Stimulated activated naive CD8-positive, alpha-beta T cell treated with anti-CD3 and anti-CD28 coated beads, Interleukin-15, amount 100 ng/mL, for 72 hours (primary cell): ENCODE results near the gene PRR22.
"Not testable (repeated sequence)": the region's sequence is repeated elsewhere in the genome, so short reads cannot be mapped to it uniquely, and the experiment has no call there.

Source experiments
- ATAC-seq: fragments of 150-1000 bp; cut with Tn5 transposase; 2 replicates; pipeline ENCODE4 v1.10.0; 2021; ENCODE audit warnings: mild to moderate bottlenecking, moderate library complexity
- DNase-seq, 2 donors: peaks; one replicate each; pipeline ENCODE4 v3.0.0; 2021 to 2022
- H3K27ac Mint-ChIP-seq, 2 donors: one replicate each; pipeline ENCODE4 v1.8.0; 2022; ENCODE audit warnings: mild to moderate bottlenecking in 2 of 2, mixed read lengths in 2 of 2, moderate library complexity in 2 of 2
- H3K27me3 Mint-ChIP-seq: one replicate; pipeline ENCODE4 v1.8.0; 2022; ENCODE audit warnings: mixed read lengths
- H3K4me1 Mint-ChIP-seq: one replicate; pipeline ENCODE4 v1.8.0; 2022; ENCODE audit warnings: mild to moderate bottlenecking, mixed read lengths
- H3K4me3 Mint-ChIP-seq, 2 donors: one replicate each; pipeline ENCODE4 v1.8.0; 2022; ENCODE audit warnings: mild to moderate bottlenecking in 2 of 2, mixed read lengths in 2 of 2, moderate library complexity in 1 of 2
- H3K9me3 Mint-ChIP-seq, 2 donors: one replicate each; pipeline ENCODE4 v1.8.0; 2022; ENCODE audit warnings: mixed read lengths in 2 of 2

PRR22 gene

GRCh38 chr19:5753743-5754142 lies 30.8 kb downstream of the PRR22 start:
- DNase-seq (no peak), ATAC-seq (no peak)
- Mint-ChIP-seq H3K9me3 (no peaks in the 10 kb centered on the region), H3K27ac (no peak overlapping the region), H3K4me1 (no peaks in the 10 kb centered on the region), H3K4me3 (no peak overlapping the region), H3K27me3 (peaks cover 7% of the 10 kb centered on the region)

- no peaks in the 10 kb centered on the region for H3K4me1 Mint-ChIP-seq
- H3K9me3 Mint-ChIP-seq, result no peaks in the 10 kb centered on the region
- DNase-seq, result no peak
- ATAC-seq, result no peak
- H3K27ac Mint-ChIP-seq, result no peak overlapping the region
- peaks cover 12% of the 10 kb centered on the region for H3K27me3 Mint-ChIP-seq
- H3K4me3 Mint-ChIP-seq, result no peak overlapping the region
These were observed 32.8 kb downstream of the PRR22 start for GRCh38 chr19:5751709-5752108.

DNA sequence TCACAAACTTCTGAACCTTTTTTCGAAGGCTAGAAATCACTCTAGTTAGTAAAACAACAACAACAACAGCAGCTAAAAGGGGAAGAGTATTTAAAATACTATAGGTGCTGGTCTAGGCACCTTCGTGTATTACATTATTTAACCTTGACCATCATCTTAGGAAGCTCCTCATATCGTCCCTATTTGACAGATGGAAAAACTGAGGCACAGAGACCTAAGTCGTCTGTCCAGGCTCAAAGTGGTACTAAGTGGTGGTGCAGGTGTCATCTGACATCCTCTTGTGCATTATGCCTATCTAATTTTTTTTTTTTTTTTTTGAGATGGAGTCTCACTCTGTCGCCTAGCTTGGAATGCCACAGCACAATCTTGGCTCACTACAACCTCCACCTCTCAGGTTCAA lies 35.0 kb downstream of the PRR22 start:
- ATAC-seq, result no peak
- no peaks in the 10 kb centered on the region for H3K9me3 Mint-ChIP-seq
- no peaks in the 10 kb centered on the region for H3K4me1 Mint-ChIP-seq

GRCh38 chr19:5748920-5749319 lies 35.6 kb downstream of the PRR22 start:
- H3K27ac Mint-ChIP-seq, H3K27me3 Mint-ChIP-seq: not testable (repeated sequence)

More for the DNA sequence above, 35.0 kb downstream of the PRR22 start:
- no peak overlapping the region for H3K27ac Mint-ChIP-seq
- H3K27me3 Mint-ChIP-seq, result peaks cover 10% of the 10 kb centered on the region
- no peak for DNase-seq
- H3K4me3 Mint-ChIP-seq, result no peak overlapping the region

GRCh38 chr19:5744999-5745398 lies 39.5 kb downstream of the PRR22 start:
- not testable (repeated sequence) for H3K4me1 Mint-ChIP-seq, DNase-seq, H3K4me3 Mint-ChIP-seq, ATAC-seq, H3K27me3 Mint-ChIP-seq, H3K27ac Mint-ChIP-seq, H3K9me3 Mint-ChIP-seq

More at GRCh38 chr19:5748920-5749319, 35.6 kb downstream of the PRR22 start:
- ATAC-seq, DNase-seq, H3K4me1 Mint-ChIP-seq, H3K4me3 Mint-ChIP-seq, H3K9me3 Mint-ChIP-seq: not testable (repeated sequence)

DNA sequence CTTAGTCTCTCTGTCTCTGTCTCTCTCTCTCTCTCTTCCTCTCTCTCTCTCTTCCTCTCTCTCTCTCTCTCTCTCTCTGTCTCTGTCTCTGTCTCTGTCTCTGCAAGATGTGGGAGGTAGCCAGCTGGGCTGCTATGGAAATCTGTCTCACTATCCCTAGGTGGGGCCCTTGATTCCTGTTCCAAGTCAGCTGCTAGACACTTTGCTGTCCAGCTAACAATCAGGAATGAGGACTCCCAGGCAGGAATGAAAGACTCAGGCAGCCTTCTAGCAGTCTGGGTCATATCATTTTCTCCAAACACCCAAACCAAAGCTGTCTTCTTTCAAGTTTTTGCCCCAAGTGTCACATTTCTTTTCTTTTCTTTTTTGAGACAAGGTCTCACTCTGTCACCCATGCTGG lies 40.9 kb downstream of the PRR22 start:
- Mint-ChIP-seq H3K27me3 (peaks cover 8% of the 10 kb centered on the region), H3K4me3 (no peak overlapping the region), H3K27ac (no peak overlapping the region), H3K4me1 (no peaks in the 10 kb centered on the region), H3K9me3 (no peaks in the 10 kb centered on the region)
- DNase-seq, result no peak
- ATAC-seq, result no peak

GRCh38 chr19:5742051-5742450 lies 42.5 kb downstream of the PRR22 start:
- no peak overlapping the region for H3K27ac Mint-ChIP-seq
- H3K4me3 Mint-ChIP-seq, result no peak overlapping the region
- no peaks in the 10 kb centered on the region for H3K9me3 Mint-ChIP-seq
- H3K4me1 Mint-ChIP-seq, result no peaks in the 10 kb centered on the region
- H3K27me3 Mint-ChIP-seq, result peaks cover 6% of the 10 kb centered on the region
- DNase-seq (no peak), ATAC-seq (no peak)

DNA sequence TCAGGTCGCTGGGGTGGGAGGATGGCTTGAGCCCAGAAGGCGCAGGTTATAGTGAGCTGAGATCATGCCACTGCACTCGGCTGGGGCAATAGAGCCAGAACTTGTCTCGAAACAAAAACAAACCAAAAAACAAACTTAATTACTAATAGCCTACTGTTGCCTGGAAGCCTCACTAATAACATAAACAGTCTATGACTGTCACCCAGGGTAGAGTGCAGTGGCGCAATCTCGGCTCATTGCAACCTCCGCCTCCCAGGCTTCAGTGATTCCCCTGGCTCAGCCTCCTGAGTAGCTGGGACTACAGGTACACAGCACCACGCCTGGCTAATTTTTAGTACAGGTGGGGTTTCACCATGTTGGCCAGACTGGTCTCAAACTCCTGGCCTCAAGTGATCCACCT lies 46.1 kb downstream of the PRR22 start:
- H3K4me1 Mint-ChIP-seq, result no peaks in the 10 kb centered on the region
- H3K4me3 Mint-ChIP-seq, result no peak overlapping the region
- no peaks in the 10 kb centered on the region for H3K9me3 Mint-ChIP-seq
- H3K27ac Mint-ChIP-seq, result no peak overlapping the region
- ATAC-seq, result no peak
- no peaks in the 10 kb centered on the region for H3K27me3 Mint-ChIP-seq
- no peak for DNase-seq

GRCh38 chr19:5733172-5733571 lies 51.4 kb downstream of the PRR22 start:
- not testable (repeated sequence) for H3K27me3 Mint-ChIP-seq, ATAC-seq, H3K9me3 Mint-ChIP-seq, H3K4me3 Mint-ChIP-seq, H3K27ac Mint-ChIP-seq, DNase-seq, H3K4me1 Mint-ChIP-seq
